ENCODE data around the gene PALD1. TPM values are rescaled to one million over a fixed set of nuclear protein-coding genes. Genes with fewer than 3 reads are reported as not detected.
A peak's percentile ranks its signal among the peaks of the same experiment; 100 is the strongest.
"Not testable (repeated sequence)": the region's sequence is repeated elsewhere in the genome, so short reads cannot be mapped to it uniquely, and the experiment has no call there.

The PALD1 gene
- total and polyA plus RNA-seq, 3 donors from 2014 or later = 6.3 to 13.3 (median 8.3) TPM

GRCh38 chr10:70576803-70577517, 98.4 kb downstream of the PALD1 start:
- DNase-seq = no peak
- intact Hi-C loops (cut with DNase I; ENCODE audit: low total_unique reads) = no loop called here
- Histone ChIP-seq H3K36me3 (ENCODE audit: low read depth, missing control alignments) (no peaks in the 10 kb centered on the region), H3K9me3 (no peaks in the 10 kb centered on the region), H3K4me1 (peaks cover 26% of the 10 kb centered on the region), H3K27ac (peak overlapping the region; percentile 31 to 32), H3K4me3 (no peak overlapping the region), H3K27me3 (no peaks in the 10 kb centered on the region)
- WGBS, 2 donors = 74 to 92% methylated on average over 2 of the region's 2 CpGs
- no peak for TF ChIP-seq CTCF (IDR thresholded peaks at IDR 0.05)

GRCh38 chr10:70578371-70578947, 99.9 kb downstream of the PALD1 start:
- DNase-seq = no peak
- 55 to 72% methylated on average over 7 of the region's 7 CpGs for WGBS, 2 donors
- TF ChIP-seq POLR2A (IDR thresholded peaks at IDR 0.05) = no peak
- no peak for TF ChIP-seq CTCF (IDR thresholded peaks at IDR 0.05)
- no peaks in the 10 kb centered on the region for H3K27me3 ChIP-seq
- H3K4me1 ChIP-seq = peaks cover 21% of the 10 kb centered on the region
- H3K9me3 ChIP-seq = no peaks in the 10 kb centered on the region
- no peak overlapping the region for H3K4me3 ChIP-seq
- no peaks in the 10 kb centered on the region for H3K36me3 ChIP-seq (ENCODE audit: low read depth, missing control alignments)
- intact Hi-C loops (cut with DNase I; ENCODE audit: low total_unique reads) = no loop called here
- H3K27ac ChIP-seq = no peak overlapping the region

GRCh38 chr10:70579234-70580002, 100.9 kb downstream of the PALD1 start:
- intact Hi-C loops (cut with DNase I; ENCODE audit: low total_unique reads) = no loop called here
- Histone ChIP-seq H3K36me3 (ENCODE audit: low read depth, missing control alignments) (no peaks in the 10 kb centered on the region), H3K27me3 (no peaks in the 10 kb centered on the region), H3K4me1 (peaks cover 15% of the 10 kb centered on the region), H3K9me3 (no peaks in the 10 kb centered on the region), H3K27ac (no peak overlapping the region), H3K4me3 (no peak overlapping the region)
- no peak for DNase-seq
- TF ChIP-seq CTCF (IDR thresholded peaks at IDR 0.05) (no peak), POLR2A (IDR thresholded peaks at IDR 0.05) (no peak)
- WGBS, 2 donors = 84 to 91% methylated on average over 3 of the region's 3 CpGs

- H3K9me3 ChIP-seq; H3K27ac ChIP-seq; H3K4me3 ChIP-seq; H3K36me3 ChIP-seq (ENCODE audit: low read depth, missing control alignments); H3K27me3 ChIP-seq; DNase-seq; intact Hi-C loops (cut with DNase I; ENCODE audit: low total_unique reads): not testable (repeated sequence)
- WGBS, 2 donors = 97 to 99% methylated on average over 5 of the region's 5 CpGs
- peaks cover 12% of the 10 kb centered on the region for H3K4me1 ChIP-seq
Observed at GRCh38 chr10:70581176-70581575, 102.6 kb downstream of the PALD1 start.

Data from testis (tissue), 3 donors.